Right ventricle myocardium inferior (tissue), 1 donor: ENCODE measurements around the gene BRINP1. TPM values are rescaled to one million over a fixed set of nuclear protein-coding genes. Genes with fewer than 3 reads are reported as not detected.

ENCODE experiments used
- ATAC-seq: fragments of 200-7000 bp; cut with Tn5 transposase; one replicate; pipeline ENCODE4 v1.9.1; 2020; ENCODE audit warnings: mild to moderate bottlenecking, moderate library complexity
- DNase-seq: peaks from one replicate; pipeline ENCODE4 v3.0.0; 2021; ENCODE audit errors: missing footprints
- intact Hi-C: fragments of 100-400 bp; cut with DNase I; formaldehyde crosslinking; loops from one replicate; pipeline ENCODE4 v1.11.0; 2022
- long read RNA-seq: library from polyadenylated mRNA; unstranded; transcript quantifications from one replicate; pipeline ENCODE4 v2.0.0, GENCODE V29; 2021
- total RNA-seq: library from RNA; stranded (reverse); fragmentation: NEBNext Ultra II Directional; extraction: Animal tissue kit (Norgen Biotek cat#: 25700); gene quantifications from one replicate; pipeline ENCODE4 v1.2.1, GENCODE V29; 2021
- donor health status: DM: no; HTN: yes; CAD: no; lungs with severe emphysema.

The BRINP1 gene, protein sequence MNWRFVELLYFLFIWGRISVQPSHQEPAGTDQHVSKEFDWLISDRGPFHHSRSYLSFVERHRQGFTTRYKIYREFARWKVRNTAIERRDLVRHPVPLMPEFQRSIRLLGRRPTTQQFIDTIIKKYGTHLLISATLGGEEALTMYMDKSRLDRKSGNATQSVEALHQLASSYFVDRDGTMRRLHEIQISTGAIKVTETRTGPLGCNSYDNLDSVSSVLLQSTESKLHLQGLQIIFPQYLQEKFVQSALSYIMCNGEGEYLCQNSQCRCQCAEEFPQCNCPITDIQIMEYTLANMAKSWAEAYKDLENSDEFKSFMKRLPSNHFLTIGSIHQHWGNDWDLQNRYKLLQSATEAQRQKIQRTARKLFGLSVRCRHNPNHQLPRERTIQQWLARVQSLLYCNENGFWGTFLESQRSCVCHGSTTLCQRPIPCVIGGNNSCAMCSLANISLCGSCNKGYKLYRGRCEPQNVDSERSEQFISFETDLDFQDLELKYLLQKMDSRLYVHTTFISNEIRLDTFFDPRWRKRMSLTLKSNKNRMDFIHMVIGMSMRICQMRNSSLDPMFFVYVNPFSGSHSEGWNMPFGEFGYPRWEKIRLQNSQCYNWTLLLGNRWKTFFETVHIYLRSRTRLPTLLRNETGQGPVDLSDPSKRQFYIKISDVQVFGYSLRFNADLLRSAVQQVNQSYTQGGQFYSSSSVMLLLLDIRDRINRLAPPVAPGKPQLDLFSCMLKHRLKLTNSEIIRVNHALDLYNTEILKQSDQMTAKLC
- 0.35 TPM for total RNA-seq
- long read RNA-seq, partial matches to known transcripts: 0 of 2 reads
- long read RNA-seq, other reads (novel, unspliced or antisense): 0 of 2 reads

DNA sequence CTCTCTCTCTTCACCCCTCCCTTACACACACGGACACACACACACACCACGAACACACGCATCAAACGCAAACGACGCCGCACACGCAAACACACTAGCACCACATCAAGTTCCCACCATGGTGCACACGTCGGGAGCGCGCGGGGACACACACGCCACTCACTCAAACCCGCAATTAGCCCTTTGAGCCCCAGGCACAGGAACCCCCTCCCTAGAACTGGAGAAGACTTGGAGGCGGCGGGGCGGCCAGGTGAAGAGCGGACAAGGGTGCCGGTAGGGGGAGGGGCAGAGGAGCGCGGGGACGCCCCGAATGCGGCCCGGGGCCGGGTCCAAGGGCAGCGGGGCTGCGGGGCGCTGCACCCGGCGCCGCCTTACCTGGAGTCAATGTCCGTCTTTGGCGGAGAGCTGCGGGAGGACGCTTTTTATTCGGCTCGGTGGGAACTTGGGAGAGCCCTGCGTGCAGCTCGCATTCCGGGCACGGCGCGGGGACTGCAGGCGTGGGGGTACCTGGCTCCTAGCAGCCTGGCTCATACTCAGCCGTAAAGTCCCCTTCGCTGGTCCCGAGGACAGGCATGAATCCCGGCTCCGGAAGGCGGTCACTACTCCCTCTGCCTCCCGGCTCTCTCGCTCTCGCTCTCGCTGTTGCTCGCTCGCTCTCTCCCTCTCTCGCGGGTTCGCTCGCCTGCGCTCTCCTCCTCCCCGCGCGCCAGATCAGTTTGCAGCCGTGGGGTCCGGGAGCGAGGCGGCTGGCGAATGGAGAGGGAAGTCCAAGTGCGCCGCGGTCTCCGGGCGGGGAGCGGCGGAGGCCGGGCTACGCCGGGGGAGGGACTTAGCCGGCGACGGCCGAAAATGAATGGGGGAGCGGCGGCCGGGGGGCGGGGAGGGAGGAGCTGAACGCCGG, at the start of gene BRINP1:
Gene BRINP1 (minus strand): TSS at position 755 of the 901 bp plus-strand sequence. CDS start 56,080 bp downstream, outside the sequence.
- ATAC-seq (peak; percentile 42), DNase-seq (peak; percentile 64)
- intact Hi-C loops: no loop called here

DNA sequence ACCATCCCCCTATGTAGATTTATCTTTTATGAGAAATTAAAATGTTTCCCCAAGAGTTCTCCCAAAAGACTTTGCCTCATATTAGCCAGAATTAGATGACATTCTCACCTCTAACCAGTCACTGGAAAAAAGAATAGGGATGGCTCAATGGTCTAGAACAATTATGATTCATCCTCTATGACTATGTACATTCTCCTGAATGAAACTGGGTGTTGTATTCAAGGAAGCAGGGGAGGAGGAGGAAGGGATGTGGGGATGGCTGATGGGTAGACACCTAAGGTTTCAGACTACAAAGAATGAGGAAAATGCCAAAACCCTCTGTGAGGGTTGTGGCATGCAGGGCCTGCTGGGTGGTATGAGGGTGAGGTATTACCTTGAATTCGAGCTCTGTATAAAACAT, 49.5 kb upstream of the BRINP1 start:
- intact Hi-C loops: no loop called here
- no peak for ATAC-seq
- no peak for DNase-seq

DNA sequence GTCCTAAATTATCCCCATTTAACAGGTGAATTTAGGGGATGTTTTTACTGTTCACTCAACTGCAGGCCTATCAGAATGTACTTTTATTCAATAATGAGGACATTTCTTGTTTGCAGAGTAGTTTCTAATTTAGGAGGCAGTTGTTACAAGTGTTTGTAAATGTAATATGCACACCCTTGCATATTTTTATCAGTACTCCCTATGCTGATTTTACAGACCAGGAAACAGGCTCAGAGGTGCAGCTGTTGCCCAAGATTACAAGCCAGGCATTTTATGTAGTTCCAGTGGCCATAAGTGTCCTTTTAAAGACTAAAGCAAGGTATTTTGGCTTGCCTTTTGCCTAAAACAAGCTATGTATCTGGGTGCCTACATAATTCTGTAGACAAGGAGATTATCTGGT, 47.6 kb upstream of the BRINP1 start:
- ATAC-seq (no peak), DNase-seq (no peak)
- intact Hi-C loops: no loop called here

DNA sequence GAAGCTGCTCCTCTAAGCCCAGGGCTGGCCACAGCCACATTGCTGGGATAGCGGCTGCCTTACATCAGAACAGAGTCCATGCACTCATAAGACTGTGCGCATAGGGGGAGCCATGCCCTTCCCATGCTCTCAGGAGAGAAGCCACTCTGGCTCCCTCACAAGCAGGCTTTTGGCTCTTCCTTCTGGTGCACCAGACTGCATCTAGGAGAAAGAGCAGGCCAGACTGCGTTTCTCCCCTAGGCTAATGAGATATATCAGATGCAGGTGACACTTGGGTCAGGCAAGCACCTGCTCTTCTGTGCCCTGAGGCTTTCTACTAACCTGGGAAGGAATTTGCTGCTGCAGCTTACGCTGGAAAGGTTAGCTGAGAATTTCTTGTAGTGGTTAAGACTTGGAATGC, 43.2 kb upstream of the BRINP1 start:
- intact Hi-C loops: no loop called here
- no peak for DNase-seq
- ATAC-seq: no peak

- DNase-seq: no peak
- intact Hi-C loops: no loop called here
- no peak for ATAC-seq
Measured at GRCh38 chr9:119409552-119409951, 40.3 kb upstream of the BRINP1 start.

GRCh38 chr9:119400606-119401005, 31.4 kb upstream of the BRINP1 start:
- DNase-seq (no peak), ATAC-seq (no peak)
- intact Hi-C loops: no loop called here

DNA sequence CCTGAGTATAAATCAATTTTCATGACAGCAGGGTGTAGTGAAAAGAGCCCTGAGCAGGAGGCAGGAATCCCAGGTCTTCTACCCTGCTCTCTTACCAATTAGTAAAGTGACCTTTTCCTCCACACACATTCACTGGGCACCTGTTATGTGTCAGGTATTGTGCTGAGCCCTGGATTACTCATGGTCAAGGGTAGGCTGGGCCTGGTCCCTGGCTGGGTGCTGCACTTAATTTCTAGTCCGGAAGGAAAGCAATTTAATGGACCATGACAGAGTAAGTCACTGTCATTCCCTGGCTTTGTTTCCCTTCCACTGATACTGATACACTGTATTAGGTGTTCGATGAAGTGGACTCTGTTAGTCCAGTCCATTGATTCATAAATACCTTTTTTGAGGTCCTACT, 29.1 kb upstream of the BRINP1 start:
- DNase-seq (no peak), ATAC-seq (no peak)
- intact Hi-C loops: no loop called here

- intact Hi-C loops: no loop called here
- DNase-seq (no peak), ATAC-seq (no peak)
Measured at GRCh38 chr9:119391878-119392277, 22.6 kb upstream of the BRINP1 start.

DNA sequence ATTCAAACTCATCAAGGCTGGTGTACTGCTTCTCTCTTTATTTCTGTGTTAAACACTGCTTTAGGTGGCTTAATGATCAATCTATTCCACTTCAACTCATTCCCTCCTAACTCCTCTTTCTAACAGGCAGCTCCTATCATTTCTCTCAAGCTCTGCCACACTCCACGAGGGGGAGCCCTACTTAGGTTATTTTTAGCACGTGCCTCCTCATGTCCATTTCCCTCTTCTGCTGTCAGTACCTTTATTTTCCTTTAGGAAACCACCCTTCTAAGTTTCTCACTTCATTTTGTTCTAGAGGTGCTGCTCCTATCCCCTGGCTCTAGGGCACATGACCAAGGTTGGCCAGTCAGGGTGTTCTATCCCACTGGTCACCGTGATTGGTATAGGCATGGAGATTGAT, 6.7 kb upstream of the BRINP1 start:
- ATAC-seq: no peak
- intact Hi-C loops: loop anchor here (10.0 kb wide), 1 partner anchor 969 kb away; no protein-coding TSS in a partner anchor
- DNase-seq: no peak

DNA sequence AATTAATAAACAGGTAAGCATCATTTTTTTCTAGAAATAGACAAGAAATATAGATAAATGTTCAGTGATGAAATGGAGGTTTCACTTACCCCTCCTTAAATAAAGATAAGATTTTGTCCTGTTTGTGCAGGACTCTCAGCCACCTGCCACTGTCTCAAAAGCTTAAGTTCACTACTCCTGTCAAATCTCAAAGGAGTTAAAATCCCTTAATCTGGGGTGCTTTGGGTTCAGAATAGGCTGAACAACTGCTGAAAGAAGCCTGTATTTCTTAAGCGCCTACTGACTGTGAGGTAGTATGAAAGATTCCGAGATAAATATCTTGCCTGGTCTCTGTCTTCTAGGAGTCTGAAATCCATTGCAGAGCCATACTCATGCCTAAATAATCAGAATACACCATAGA, 3.7 kb upstream of the BRINP1 start:
- ATAC-seq: no peak
- no peak for DNase-seq
- intact Hi-C loops: loop anchor here (10.0 kb wide), 1 partner anchor 972 kb away; no protein-coding TSS in a partner anchor

DNA sequence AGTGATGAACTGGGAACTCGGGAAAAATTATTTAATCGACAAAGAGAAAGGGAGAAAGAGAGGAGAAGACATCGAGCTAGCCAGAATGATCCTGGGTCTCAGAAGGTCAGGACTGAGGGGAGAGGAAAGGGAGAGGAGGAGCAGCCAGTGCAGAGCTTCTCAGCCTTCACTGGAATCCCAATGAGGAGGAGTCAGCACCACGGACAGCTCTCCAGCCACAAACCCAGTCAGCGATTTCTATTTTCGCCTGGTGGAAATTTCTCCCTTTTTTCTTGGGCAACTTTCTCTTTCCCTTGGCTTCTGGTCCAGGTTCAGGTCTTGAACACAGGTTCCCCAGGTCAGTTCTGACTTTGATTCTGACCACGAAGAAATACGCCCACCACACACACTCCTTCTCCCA, 1.6 kb upstream of the BRINP1 start:
- ATAC-seq: no peak

DNA sequence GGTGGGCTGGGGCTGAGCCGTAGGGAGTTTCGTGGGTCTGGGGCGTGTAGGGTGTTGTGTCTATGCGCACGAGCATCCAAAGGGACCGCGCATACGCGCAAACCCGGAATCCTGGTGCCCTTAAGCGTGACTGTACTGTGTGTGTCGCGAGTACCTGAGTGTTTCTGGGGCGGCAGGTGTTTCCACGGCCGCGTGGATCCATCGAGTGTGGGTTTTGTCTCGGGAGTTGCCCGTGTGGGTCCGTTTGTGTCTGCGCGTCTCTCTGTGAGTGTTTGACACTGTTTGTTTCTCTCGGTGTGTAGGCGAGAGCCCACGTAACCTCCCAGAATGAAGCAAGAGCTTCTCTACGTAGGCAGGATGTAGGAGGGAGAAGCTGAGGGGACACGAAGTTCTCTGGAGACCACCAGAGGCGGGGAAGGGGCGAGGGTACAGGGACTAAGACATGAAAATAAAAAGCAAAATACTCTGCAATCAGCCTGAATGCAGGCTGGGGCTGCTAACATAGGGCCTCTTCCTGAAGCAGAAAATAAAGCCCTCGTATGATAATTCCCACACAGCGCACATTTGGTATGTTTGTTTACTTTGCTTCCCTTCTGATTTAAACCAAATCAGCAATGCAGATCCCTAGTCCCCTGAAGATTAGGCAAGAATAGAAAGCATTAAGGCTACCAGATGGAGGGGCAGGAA, 588 bp upstream of the BRINP1 start:
- no peak for DNase-seq
- ATAC-seq: no peak
- intact Hi-C loops: loop anchor here (10.0 kb wide), 1 partner anchor 975 kb away; no protein-coding TSS in a partner anchor

More for the DNA sequence above, 1.6 kb upstream of the BRINP1 start:
- intact Hi-C loops: loop anchor here (10.0 kb wide), 1 partner anchor 974 kb away; no protein-coding TSS in a partner anchor
- DNase-seq: no peak

DNA sequence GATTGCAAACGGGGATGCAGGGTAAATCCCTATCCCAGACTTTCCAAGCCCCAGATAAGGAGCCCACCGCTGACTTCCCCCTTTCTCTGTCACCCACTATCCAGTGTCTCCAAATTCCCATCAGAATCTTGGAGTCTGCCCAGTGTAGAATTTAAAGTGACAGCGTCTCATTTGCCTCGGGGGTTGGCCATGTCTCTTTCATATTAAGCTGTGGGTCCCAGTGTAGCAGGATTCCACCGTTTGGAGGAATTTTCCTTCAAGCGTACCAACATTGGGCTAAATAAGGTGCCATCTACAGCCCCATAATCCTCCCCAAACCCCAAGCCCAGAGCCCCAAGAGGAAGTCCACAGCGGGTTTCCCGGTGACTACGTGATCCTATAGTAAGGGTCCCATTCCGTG, 1.1 kb downstream of the BRINP1 start:
- DNase-seq (no peak), ATAC-seq (no peak)
- intact Hi-C loops: no loop called here

DNA sequence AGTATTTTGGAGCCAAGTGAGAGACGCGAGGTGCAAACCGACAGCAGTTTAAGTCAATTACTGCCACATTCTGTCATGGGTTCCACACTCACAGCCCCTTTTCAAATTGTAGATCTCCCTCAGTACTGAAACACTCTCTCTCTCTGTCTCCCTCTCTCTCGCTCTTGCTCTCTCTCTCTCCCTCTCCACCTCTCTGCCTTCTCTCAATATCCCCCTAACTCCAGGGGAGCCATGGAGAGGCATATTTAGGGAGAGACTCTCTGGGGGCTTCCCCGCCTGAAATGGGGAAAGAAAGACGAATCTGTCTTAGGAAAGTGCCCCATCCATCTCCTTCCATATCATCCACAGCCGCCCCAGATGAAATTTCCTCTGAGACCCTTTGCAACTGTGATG, 1.6 kb downstream of the BRINP1 start:
- no peak for DNase-seq
- intact Hi-C loops: no loop called here
- no peak for ATAC-seq

DNA sequence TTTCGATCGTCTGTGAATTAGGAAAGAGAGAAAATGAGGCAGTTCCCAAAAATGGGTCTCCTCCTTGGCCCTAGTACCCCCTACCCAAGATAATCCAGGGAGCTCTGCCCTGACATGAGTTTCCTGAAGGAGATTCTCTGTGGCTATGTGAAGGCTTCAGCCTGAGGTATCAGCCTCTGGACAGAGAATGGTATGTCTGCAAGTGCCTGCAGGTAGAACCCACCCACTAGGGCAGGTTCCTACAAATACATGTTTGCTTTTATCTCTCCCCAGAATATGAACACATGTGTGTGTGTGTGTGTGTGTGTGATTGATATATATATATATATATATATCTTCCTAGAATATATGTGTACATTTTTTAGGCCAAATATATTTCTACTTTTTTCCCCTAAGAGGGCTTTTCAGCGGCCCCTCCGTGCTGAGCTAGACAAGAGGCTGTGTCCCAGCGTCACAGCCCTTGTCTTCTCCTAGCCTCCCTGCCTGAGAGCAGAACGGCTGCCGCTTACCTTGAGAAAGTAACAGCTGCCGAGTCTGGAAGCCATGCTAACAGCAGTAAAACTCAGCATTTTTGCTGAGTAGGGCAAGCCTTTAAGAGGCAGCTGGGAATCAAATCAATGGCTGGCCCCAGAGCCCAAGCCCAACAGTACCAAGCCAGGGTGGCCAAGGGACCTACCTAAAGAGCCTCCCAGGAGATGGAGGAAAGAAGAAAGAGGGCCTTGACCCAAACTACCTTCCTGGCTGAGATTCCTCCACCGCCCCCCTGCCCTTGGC, 2.1 kb downstream of the BRINP1 start:
- intact Hi-C loops: no loop called here
- ATAC-seq (no peak), DNase-seq (no peak)

GRCh38 chr9:119365291-119366027, 3.8 kb downstream of the BRINP1 start:
- no peak for DNase-seq
- intact Hi-C loops: loop anchor here (2.0 kb wide), 1 partner anchor 537 kb away; no protein-coding TSS in a partner anchor
- ATAC-seq: no peak

- DNase-seq (no peak), ATAC-seq (no peak)
- intact Hi-C loops: no loop called here
Measured at GRCh38 chr9:119360237-119360636, 9.0 kb downstream of the BRINP1 start.
